RWPE1 (cell line): Measurements from ENCODE around the gene HOXA3.

Experiments used
- CTCF ChIA-PET: fragments of 350-600 bp; sonication (Branson Sonifier 250); formaldehyde crosslinking; extraction: SDS; loops from one replicate; lab custom pipeline; 2021; lab: Yijun Ruan, JAX
- POLR2A ChIA-PET: fragments of 400-600 bp; formaldehyde crosslinking; extraction: SDS; loops from one replicate; lab custom pipeline; 2020; ENCODE audit warnings: antibody characterized with exemption; ENCODE audit not compliant: low non-redundant PET; lab: Yijun Ruan, JAX
- DNase-seq: peaks from one replicate; pipeline ENCODE4 v3.0.0; 2012; ENCODE audit warnings: low spot score
- H3K27ac ChIP-seq: fragments of 450-650 bp; 2 replicates; pipeline ENCODE4 v1.5.1; 2017
- CTCF ChIP-seq: fragments of 450-650 bp; conservative IDR thresholded peaks from 2 replicates; pipeline ENCODE4 v1.5.1; 2017; ENCODE audit warnings: low read depth, mild to moderate bottlenecking

Gene HOXA3

GRCh38 chr7:27193335-27194001, 41.1 kb upstream of the HOXA3 start:
- CTCF ChIA-PET = interaction anchor here (0.7 to 0.8 kb wide), 2 partner anchors 413 to 534 kb away, joined by 3 to 7 read pairs; no protein-coding TSS in a partner anchor

DNA sequence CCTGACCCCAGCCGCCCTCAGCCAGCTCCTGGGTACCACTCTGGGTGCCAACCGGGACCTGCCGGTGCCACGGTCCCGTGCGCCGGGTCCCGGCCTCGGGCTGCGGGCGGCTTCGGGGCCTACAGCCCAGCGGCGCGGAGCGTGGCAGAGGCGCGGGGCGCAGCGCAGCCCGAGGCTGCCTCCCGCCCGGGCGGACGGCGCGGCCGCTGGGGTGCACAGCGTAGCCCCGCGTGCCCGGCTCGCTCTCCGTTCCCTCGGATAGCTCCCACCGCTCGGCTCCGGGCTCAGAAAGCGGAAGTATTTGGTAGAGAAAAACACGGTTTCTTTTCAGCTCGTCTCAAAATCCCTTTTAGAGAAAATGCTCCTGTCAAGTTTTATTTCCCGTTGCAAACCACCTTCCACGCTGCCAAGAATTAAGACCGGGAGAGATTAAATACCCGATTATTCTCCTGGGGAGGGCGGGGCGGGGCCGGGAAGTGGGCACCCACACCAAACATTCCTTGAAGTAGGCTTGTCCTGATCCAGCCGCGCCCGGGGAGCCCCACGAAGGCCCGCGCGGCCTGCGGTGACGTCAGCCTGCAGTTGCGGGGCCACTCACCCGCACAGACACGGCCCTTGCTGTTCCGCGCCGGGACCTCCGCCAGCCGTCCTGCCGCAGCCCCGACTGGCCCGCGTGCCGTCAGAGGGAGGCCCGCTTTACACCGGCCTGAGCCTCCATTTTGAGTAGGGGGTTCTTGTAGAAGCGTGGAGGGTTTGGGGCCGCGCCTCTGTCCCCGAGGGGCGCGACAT, 40.4 kb upstream of the HOXA3 start:
- peak overlapping the region; percentile 90 for H3K27ac ChIP-seq
- ChIA-PET CTCF (interaction anchor here (0.7 kb wide), 1 partner anchor 503 kb away, joined by 4 read pairs; no protein-coding TSS in a partner anchor), POLR2A (no interaction called here)
- no peak for DNase-seq
- no peak for TF ChIP-seq CTCF

More at GRCh38 chr7:27193335-27194001, 41.1 kb upstream of the HOXA3 start:
- no peak for DNase-seq
- TF ChIP-seq CTCF = no peak
- H3K27ac ChIP-seq = peak overlapping the region; percentile 90
- POLR2A ChIA-PET = no interaction called here

- H3K27ac ChIP-seq = peak overlapping the region; percentile 90
- ChIA-PET CTCF (interaction anchor here (0.6 to 0.7 kb wide), 2 partner anchors 502 to 575 kb away, joined by 4 read pairs; no protein-coding TSS in a partner anchor), POLR2A (no interaction called here)
- no peak for DNase-seq
- TF ChIP-seq CTCF = no peak
Observed at GRCh38 chr7:27191833-27192545, 39.6 kb upstream of the HOXA3 start.

DNA sequence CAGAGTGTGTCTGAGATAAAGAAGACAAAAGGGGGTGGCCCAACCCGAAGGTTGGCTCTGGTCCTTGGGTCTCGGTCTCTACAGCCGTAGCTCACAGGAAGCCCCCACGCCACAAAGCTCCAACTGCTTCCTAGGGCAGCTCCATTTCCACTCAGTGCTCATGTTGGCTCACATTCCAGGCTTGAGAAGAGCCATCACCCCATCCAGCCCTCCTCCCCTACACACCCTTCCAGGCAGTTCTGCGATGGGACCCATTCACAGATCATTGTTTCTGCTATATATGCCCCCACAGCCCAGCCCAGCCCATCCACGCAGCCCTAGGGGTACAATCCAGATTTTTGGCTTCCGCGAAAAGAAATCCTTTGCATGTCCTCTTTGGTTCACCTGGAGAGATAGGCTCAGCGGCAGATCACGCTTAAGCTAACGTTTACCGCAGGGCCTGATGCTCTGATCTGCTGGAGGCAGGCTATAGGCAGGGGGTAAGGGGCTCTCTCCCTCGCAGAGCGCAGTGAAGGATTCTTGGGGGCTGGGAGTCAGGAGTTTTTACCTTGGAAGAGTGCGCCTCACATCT, 38.9 kb upstream of the HOXA3 start:
- POLR2A ChIA-PET = no interaction called here
- CTCF ChIA-PET = interaction anchor here (0.6 kb wide), 1 partner anchor 575 kb away, joined by 4 read pairs; no protein-coding TSS in a partner anchor
- no peak for DNase-seq
- H3K27ac ChIP-seq = peak overlapping the region; percentile 90
- no peak for TF ChIP-seq CTCF

DNA sequence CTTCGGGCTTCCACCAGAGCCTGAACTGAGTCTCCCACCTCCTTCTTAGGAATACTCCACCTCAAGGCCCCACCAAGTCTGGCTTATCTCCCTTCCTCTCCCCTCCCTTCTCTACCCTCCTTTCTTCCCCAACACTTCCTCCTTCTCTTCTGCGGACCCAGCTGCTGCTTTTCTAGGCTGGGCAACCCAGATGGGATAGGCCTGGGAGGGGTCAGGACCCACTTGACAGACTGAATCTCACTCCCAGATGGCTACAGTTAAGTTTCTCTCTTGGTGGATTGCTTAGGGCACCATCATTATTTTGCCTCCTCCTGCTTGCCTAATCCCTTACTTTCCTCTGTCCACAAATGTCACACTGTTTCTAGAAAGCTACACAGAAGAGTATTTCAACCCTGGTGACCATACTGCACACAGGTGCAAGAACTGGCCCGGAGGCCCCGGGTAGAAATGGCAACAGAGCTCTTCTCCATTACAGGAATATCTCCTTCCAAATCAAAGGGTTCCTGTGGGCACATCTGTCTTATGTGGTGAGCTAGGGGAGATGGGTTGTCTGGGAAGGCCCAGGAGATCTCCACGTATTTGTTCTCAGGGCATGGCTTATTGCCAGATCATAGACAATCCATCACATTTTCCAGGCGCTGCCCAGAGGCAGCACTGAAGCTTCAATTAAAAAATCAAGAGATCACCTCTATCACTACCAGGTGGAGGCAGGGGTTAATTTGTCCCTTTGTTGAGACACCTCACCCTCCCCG, 37.8 kb upstream of the HOXA3 start:
- no peak for DNase-seq
- ChIA-PET CTCF (interaction anchor here (0.6 to 2.0 kb wide), 2 partner anchors 10 to 409 kb away, joined by 7 to 10 read pairs; no protein-coding TSS in a partner anchor), POLR2A (no interaction called here)
- no peak for TF ChIP-seq CTCF
- peak overlapping the region; percentile 88 for H3K27ac ChIP-seq
